MG63 (cell line): ENCODE data around the gene BPIFB2. TPM values are rescaled to one million over a fixed set of nuclear protein-coding genes. Genes with fewer than 3 reads are reported as not detected.
"Not testable (repeated sequence)": the region's sequence is repeated elsewhere in the genome, so short reads cannot be mapped to it uniquely, and the experiment has no call there.

Experiments
- DNase-seq: peaks from one replicate; pipeline ENCODE4 v3.0.0-alpha.2; 2020
- H3K27me3 ChIP-seq: fragments of 250-450 bp; sonication (Bioruptor Pico); 2 replicates; pipeline ENCODE4 v1.5.1; 2020; ENCODE audit warnings: mild to moderate bottlenecking, moderate library complexity
- H3K36me3 ChIP-seq: fragments of 250-450 bp; sonication (Bioruptor Pico); 2 replicates; pipeline ENCODE4 v1.5.1; 2020; ENCODE audit warnings: mild to moderate bottlenecking, moderate library complexity
- H3K4me3 ChIP-seq: fragments of 250-450 bp; sonication (Bioruptor Pico); 2 replicates; pipeline ENCODE4 v1.5.1; 2020; ENCODE audit warnings: mild to moderate bottlenecking, moderate library complexity
- H3K9me3 ChIP-seq: fragments of 250-450 bp; sonication (Bioruptor Pico); 2 replicates; pipeline ENCODE4 v1.5.1; 2020; ENCODE audit warnings: mild to moderate bottlenecking, moderate library complexity
- total RNA-seq: library from RNA; depleted of rRNA; stranded (reverse); fragments of >200 nt; shearing (Covaris generic); gene quantifications from 2 replicates; pipeline ENCODE4 v1.2.3, GENCODE V29; 2014; ENCODE audit warnings: low replicate concordance; rRNA removed

Gene BPIFB2, protein sequence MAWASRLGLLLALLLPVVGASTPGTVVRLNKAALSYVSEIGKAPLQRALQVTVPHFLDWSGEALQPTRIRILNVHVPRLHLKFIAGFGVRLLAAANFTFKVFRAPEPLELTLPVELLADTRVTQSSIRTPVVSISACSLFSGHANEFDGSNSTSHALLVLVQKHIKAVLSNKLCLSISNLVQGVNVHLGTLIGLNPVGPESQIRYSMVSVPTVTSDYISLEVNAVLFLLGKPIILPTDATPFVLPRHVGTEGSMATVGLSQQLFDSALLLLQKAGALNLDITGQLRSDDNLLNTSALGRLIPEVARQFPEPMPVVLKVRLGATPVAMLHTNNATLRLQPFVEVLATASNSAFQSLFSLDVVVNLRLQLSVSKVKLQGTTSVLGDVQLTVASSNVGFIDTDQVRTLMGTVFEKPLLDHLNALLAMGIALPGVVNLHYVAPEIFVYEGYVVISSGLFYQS
- not detected in 2 replicates for total RNA-seq

DNA sequence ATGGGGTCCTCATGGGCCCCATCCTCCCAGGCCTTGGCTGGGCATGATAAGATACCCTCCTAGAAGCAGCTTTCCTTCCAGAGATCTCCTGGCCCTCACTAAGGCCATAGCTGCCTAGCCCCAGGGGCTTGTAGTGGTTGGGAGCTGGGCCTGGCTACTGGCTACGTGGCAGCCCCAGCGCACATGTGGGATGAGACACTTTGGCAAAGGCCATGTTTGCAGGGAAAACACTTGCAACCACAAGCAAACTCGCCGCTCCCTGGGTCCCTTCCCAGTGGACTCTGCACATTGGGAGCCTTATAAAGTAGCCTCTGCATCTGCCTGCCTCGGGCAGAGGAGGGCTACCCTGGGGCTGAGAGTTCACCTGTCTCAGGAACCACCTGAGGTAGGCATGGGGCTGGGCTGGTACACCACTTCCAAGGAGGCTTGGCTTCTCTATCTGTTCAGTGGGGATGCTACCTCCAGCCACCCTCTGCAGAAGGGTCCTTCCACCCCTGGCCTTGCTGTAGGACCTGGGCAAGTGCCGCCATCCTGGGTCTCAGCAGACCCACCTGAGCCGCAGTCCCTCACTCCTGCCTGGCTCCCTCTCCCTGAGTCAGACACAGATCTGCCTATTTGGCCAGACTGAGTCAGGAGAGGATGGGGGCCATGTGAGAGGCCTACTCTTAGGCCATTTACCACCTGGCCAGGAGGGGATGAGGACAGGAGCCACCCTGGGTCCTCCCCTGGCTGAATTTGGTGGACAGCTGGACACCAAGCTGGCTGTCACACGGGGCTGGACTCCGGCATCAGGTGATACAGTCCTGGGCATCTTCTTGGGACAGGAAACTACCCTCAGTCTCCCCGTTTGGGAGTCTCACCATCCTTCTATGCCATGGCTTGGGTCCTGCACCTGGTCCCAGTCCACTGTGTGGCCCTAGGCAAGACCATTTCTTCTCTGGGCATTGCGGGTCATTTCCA lies at the start of gene BPIFB2:
Gene BPIFB2, plus strand, starts transcription at position 329 of the 960 bp plus-strand sequence. CDS start 871 bp downstream, outside the sequence.
- no peak for DNase-seq
- no peaks in the 10 kb centered on the region for H3K27me3 ChIP-seq
- no peaks in the 10 kb centered on the region for H3K36me3 ChIP-seq
- no peaks in the 10 kb centered on the region; the same call in none of the 2 replicates for H3K9me3 ChIP-seq
- H3K4me3 ChIP-seq, result no peak within 1 kb of the TSS

DNA sequence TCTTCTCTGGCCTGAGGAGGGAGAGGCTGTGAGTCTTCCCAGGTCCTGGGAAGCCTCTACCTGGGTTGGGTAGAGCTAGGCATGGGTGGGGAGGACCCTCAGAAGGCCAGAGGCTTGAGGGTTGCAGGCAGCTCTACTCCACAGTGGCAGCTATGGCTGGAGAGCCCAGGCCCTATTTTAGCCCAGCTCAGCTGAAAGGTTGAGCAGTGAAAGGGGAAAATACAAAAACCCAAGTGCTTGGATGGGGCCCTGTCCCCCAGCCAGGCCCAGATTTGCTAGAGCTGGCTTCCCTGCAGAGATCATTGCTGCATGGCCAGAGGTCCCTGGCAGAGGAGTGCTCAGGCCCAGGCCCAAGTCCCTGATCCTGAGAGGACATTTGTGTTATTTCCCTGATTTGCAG lies 48.9 kb upstream of the BPIFB2 start:
- Histone ChIP-seq H3K9me3 (peaks cover 3% of the 10 kb centered on the region), H3K27me3 (no peaks in the 10 kb centered on the region), H3K36me3 (no peaks in the 10 kb centered on the region), H3K4me3 (no peak overlapping the region)
- DNase-seq, result no peak

DNA sequence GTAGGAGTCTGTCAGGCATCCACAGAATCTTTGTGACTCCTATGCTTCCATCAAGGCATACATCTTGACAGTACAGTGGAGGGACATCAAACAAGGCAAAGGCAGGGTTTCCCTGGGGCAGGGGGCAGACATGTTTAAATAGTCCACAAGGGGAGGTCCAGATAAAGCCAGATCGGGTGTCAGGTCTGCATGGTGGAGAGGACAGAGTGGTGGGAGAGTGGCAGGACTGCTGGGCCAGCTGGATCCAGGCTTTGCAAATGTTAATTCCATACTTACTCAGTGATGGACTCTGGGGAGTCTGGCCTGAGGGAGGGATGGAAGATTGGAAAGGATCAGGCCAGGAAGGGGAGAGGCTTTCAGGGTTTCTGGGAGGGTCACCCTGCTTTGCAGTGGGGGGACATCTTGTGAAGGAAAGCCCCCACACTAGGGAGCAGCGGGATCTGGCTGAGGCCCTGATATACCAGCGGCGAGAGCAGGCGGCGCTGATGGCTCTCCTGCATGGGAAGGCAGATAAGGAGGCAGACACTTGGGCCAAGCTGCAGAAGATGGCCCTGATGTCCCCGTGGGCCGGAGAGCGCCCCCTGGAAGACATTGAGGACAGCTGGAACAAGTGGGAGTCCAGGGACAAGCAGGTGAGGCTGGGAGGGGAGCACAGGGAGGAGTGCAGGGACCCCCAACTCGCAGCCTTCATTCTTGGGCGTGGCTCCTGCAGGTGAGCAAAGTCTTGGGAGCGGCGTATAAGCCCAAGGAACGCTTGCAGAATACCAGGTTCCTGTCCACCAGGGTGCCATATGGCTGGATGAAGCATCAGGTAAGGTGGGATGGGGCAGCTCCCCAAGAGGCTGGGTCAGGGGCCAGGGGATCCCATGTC lies 47.9 kb upstream of the BPIFB2 start:
- no peak for DNase-seq
- no peaks in the 10 kb centered on the region for H3K27me3 ChIP-seq
- no peak overlapping the region for H3K4me3 ChIP-seq
- H3K9me3 ChIP-seq, result peaks cover 3% of the 10 kb centered on the region
- H3K36me3 ChIP-seq, result no peaks in the 10 kb centered on the region

DNA sequence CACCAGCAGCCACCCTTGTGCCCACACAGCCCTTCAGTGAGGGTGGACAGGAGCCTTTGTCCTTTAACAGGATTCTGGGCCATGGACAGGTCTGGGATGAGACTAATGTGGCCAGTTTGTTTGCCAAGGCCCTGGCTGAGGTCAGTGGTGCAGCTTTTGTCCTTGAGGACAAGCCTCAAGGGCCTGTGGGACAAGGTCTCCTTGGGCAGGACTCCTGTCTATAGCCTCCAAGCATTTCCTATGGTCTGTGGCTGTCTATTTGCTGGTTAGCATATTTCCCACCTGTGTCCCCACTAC lies 47.3 kb upstream of the BPIFB2 start:
- no peak for DNase-seq
- Histone ChIP-seq H3K36me3 (no peaks in the 10 kb centered on the region), H3K27me3 (no peaks in the 10 kb centered on the region), H3K9me3 (peaks cover 3% of the 10 kb centered on the region), H3K4me3 (no peak overlapping the region)

DNA sequence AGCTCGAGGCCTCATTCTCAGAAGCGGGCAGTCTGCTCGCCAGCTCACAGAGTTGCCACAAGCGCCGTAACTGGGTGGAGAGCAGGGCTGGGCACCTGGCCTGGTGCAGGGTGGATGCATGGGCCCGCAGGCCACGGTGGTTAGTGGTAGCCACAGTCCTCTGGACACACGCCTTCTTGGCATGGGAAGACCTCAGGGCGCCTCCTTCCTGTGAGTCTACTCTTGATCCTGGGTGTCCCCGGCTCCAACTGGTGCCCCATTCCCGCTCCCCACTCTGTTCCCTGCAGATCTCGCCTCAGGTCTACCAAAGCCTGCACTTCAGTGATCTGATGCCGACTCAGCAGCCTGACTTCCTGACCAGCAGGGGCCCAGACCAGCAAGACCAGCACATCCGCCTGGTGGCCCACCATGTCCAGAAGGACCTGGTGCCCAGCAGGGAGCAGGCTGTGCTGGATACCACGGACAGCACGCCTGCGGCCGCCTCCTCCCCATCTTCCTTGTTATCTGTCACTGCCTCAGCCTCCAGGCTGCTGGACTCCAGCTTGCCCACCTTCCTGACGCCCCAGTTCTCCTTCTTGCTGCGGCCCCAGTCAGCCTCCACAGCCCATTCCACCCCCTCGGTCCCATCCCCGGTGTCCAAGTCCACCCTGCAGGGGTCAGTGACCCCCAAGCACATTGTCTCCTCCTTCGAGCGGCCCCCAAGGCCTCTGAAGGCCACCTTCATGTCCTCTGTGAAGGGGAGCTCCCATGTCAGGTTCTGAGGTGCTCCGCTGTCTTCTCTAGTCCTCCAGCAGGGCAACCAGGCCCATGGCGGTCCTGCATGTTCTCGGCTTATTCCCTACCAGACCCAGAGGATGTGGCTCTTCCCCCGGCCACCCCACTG lies 46.4 kb upstream of the BPIFB2 start:
- H3K4me3 ChIP-seq, result no peak overlapping the region
- peaks cover 3% of the 10 kb centered on the region for H3K9me3 ChIP-seq
- DNase-seq, result no peak

DNA sequence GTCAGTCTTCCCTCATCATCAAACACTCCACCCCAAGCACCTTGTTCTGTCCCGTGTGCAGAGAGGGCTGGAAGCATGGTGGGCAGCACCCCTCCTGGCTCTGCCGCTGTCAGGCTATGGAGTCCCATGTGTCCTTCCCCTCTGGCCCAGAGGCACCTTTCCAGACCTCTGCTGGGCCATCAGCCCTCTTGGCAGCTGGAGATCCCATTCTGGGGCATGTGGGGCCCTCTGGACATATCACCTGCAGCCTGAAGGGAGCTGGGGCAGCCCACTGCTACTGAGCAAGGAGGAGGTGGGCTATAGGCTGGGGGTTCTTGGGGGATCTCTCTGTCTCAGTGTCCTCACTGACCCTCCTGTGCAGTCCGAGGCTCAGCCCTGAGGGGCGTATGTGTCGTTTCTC lies 45.5 kb upstream of the BPIFB2 start:
- H3K4me3 ChIP-seq, result no peak overlapping the region
- H3K9me3 ChIP-seq, result no peaks in the 10 kb centered on the region
- no peaks in the 10 kb centered on the region for H3K36me3 ChIP-seq
- DNase-seq, result no peak
- no peaks in the 10 kb centered on the region for H3K27me3 ChIP-seq

More for the DNA sequence above, 46.4 kb upstream of the BPIFB2 start:
- Histone ChIP-seq H3K27me3 (no peaks in the 10 kb centered on the region), H3K36me3 (no peaks in the 10 kb centered on the region)

DNA sequence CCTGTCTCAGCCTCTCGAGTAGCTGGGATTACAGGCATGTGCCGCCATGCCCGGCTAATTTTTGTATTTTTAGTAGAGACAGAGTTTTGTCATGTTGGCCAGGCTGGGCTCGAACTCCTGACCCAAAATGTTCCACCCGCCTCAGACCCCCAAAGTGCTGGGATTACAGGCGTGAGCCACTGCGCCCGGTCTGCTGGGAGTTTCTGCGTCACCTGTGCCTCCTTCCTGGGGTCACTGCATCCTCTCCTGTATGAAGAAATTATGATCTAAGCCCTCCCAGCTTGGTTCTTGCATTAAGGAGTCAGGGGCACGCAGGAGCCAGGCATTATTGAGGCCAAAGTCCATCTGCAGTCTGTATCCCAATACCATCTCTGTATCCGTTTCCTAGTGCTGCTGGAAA lies 44.9 kb upstream of the BPIFB2 start:
- H3K36me3 ChIP-seq, H3K9me3 ChIP-seq, H3K27me3 ChIP-seq, H3K4me3 ChIP-seq, DNase-seq: not testable (repeated sequence)

DNA sequence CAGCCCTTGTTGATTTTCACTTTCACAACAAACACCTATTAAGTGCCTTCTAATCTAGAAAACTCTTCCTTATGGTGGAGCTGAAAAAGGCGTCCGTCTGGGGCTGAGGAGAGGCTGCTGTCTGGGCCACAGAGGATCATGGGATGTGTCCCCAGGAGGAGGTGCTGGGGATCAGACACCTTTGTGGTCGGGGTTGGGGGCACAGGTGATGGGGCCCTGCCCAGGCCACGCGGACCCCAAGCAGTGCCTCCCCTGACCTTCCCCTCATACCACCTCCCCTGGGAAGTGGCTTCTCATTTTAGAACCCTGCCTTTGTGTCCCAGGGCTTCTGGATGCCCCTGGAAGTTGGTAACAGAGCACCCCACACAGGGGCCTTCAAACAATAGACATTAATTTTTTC lies 44.3 kb upstream of the BPIFB2 start:
- Histone ChIP-seq H3K4me3 (no peak overlapping the region), H3K9me3 (no peaks in the 10 kb centered on the region), H3K27me3 (no peaks in the 10 kb centered on the region), H3K36me3 (no peaks in the 10 kb centered on the region)
- DNase-seq, result no peak

DNA sequence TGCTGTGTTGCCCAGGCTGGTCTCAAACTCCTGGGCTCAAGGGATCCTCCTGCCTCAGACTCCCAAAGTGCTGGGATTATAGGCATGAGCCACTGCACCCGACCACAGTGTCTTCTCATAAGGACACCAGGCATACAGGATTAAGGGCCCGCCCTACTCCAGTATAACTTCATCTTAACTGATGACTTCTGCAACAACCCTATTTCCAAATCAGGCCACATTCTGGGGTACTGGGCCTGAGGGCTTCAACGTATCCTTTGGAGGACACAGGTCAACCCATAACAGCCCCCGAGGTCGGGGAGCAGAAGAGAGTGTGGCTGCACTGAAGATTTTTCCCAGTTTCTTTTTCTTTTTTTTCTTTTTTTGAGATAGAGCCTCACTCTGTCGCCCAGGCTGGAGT lies 42.9 kb upstream of the BPIFB2 start:
- H3K27me3 ChIP-seq, result no peaks in the 10 kb centered on the region
- H3K36me3 ChIP-seq, result no peaks in the 10 kb centered on the region
- H3K9me3 ChIP-seq, result no peaks in the 10 kb centered on the region
- no peak for DNase-seq
- no peak overlapping the region for H3K4me3 ChIP-seq

DNA sequence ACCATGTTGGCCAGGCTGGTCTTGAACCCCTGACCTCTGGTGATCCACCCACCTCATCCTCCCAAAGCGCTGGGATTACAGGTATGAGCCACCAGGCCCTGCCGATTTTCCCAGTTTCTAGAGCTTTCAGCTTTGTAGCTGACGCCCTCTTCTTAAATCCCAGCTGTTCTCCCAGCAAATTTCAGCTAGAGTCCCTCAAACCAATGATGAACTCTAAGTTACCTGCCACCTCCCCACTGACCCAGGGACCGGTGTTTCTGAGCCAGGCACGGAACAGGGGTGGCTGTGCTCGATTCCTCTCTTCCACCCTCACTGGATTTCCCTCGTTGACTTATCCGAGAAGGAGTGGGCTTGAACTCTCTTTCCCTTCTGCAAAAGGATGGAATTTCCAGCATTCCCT lies 42.4 kb upstream of the BPIFB2 start:
- no peak overlapping the region for H3K4me3 ChIP-seq
- H3K27me3 ChIP-seq, result no peaks in the 10 kb centered on the region
- H3K36me3 ChIP-seq, result no peaks in the 10 kb centered on the region
- DNase-seq, result no peak
- H3K9me3 ChIP-seq, result no peaks in the 10 kb centered on the region

DNA sequence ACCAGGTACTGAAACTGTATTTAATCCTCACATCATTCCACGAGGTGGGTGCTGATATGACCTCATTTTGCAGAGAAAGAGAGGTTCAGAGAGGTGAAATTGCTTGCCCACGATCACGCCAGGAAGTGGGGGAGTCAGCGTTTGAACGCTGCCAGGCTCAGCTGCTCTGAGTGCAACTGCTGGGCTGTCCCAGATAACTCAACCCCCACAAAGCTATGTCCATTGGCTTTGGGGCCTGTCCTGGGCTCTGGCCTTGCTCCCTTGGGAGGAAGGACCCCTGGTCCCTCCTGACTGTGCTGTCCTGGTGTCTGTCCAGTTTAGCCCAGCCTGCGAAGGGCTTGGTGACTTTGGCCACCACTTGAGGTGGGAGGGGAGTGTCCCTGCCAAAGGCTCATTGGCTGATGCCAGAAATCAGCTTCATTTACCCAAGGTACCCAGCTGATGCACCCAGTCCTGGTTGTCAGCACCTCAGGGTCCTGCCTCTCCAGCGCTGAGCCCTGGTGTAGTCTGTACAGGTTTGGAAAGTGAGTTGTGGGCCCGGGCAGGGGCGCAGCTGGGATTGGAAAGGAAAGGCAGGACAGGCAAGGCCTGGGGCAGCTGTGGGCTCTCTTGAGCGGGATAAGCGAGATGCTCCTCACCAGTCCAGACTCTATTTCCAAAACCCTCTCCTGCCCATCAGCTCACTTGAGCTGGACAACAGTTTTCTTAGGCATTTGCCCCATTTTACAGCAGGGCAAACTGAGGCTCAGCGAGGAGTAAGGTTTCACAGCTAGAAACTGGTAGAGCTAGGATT lies 41.7 kb upstream of the BPIFB2 start:
- Histone ChIP-seq H3K36me3 (no peaks in the 10 kb centered on the region), H3K27me3 (no peaks in the 10 kb centered on the region), H3K9me3 (no peaks in the 10 kb centered on the region), H3K4me3 (no peak overlapping the region)
- DNase-seq, result no peak

DNA sequence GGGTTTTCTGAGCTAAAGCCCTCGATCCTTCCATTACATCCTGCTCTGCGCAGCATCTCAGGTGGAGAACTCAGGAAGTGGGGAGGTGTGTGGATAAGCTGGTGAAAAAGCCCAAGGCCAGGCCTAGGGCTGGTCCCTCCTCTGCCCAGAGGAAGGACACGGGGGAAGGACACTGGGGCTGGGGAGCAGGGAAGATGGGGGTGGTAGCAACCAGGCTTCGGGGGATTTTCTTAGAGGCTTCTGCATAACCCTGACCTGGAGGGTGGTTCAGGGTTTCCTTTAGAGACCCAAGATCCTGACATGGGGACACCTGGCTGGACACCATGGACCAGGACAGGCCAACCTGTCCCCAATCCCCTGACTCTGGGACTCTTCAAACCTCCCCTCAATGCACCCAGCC lies 41.1 kb upstream of the BPIFB2 start:
- H3K4me3 ChIP-seq, result no peak overlapping the region
- no peak for DNase-seq
- H3K9me3 ChIP-seq, result no peaks in the 10 kb centered on the region
- H3K27me3 ChIP-seq, result no peaks in the 10 kb centered on the region
- no peaks in the 10 kb centered on the region for H3K36me3 ChIP-seq

DNA sequence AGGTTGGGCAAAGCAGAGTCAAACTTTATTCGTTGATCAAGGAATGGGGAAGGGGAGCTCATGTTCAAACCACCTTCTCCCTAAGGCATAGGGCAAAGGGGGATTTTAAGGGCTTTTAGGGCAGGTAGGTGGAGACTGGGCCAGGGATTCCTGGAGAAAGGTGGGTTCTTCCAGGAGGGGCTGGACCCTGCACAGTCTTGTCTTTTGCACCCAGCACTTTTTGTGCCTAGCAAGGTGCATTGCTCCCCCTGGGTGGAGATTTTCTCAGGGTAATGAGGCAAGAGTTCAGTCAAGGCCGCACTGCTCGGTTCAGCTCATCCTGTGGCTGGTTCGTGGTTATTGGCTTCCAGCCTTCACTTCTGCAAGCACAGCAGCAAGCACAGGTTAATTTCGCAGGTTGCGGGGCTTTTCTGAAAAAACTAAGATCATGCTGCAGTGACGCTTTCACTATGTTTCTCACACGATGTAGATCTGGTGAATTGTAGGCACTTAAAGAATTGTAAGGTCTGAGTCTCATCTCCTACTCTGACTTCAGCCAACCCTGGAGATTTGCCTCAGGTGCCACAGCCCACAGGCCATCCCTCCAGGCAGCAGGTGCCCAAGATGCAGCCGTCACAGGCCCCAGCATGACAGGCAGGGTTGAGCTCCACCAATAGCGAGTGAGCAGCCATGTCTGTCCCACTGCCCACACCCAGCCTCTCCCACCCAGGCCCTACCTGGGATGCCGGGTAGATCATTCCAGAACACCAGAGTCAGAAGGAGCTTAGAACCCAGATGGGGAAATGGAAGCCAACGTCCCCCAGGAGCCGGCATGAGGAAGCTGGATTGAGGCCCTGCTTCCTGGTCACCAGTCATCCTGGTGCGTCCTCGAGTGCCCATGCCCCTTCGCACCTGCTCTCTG lies 40.4 kb upstream of the BPIFB2 start:
- H3K9me3 ChIP-seq, result no peaks in the 10 kb centered on the region
- H3K36me3 ChIP-seq, result no peaks in the 10 kb centered on the region
- no peak overlapping the region for H3K4me3 ChIP-seq
- H3K27me3 ChIP-seq, result no peaks in the 10 kb centered on the region
- DNase-seq, result no peak

DNA sequence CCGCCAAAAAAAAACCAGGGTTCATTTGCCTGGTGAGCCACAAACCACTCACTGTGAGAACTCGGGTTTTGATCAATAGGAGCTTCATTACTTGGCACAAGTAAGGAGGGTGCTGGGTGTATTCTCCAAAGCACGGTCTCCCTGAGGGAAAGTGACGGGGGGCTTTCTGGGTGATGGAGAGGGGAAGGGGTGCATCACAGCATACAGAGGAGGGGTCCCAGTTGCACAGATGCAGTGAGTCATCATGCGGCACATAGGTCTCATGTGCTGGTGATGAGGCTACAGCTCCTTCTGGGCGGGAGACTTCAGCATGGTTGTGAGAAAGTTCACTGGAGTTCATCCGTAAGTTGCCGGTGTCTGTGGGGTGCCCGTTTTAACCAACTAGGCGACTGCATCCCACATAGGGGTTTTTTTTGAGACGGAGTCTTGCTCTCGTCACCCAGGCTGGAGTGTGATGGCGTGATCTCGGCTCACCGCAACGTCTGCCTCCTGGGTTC lies 39.5 kb upstream of the BPIFB2 start:
- Histone ChIP-seq H3K36me3 (no peaks in the 10 kb centered on the region), H3K4me3 (no peak overlapping the region), H3K27me3 (no peaks in the 10 kb centered on the region), H3K9me3 (no peaks in the 10 kb centered on the region)
- no peak for DNase-seq
